Spinal cord (tissue), 10 donors: ENCODE data around the gene C1orf87. TPM values are rescaled to one million over a fixed set of nuclear protein-coding genes. Genes with fewer than 3 reads are reported as not detected.
A peak's percentile ranks its signal among the peaks of the same experiment; 100 is the strongest.
"Not testable (repeated sequence)": the region's sequence is repeated elsewhere in the genome, so short reads cannot be mapped to it uniquely, and the experiment has no call there.

Source experiments
- DNase-seq, 6 donors: peaks; one replicate each; pipeline versions ENCODE4 v3.0.0 to v3.0.0-alpha.2; 2013 to 2015; ENCODE audit warnings: low spot score in 6 of 6, low read depth in 4 of 6
- H3K27ac ChIP-seq: one replicate; pipeline ENCODE4 v1.5.1; 2013; ENCODE audit warnings: low read depth, low read length, control low read depth
- H3K27me3 ChIP-seq: one replicate; pipeline ENCODE4 v1.6.1; 2013; ENCODE audit warnings: low read length; ENCODE audit not compliant: control insufficient read depth, insufficient read depth
- H3K36me3 ChIP-seq: one replicate; pipeline ENCODE4 v1.6.1; 2013; ENCODE audit warnings: low read length; ENCODE audit not compliant: control insufficient read depth, insufficient read depth
- H3K4me1 ChIP-seq: one replicate; pipeline ENCODE4 v1.6.1; 2013; ENCODE audit warnings: low read length; ENCODE audit not compliant: control insufficient read depth, insufficient read depth
- H3K4me3 ChIP-seq: one replicate; pipeline ENCODE4 v1.5.1; 2013; ENCODE audit warnings: low read depth, low read length, control low read depth
- H3K9me3 ChIP-seq: one replicate; pipeline ENCODE4 v1.6.1; 2013; ENCODE audit warnings: low read length; ENCODE audit not compliant: control insufficient read depth, insufficient read depth
- WGBS: methylation state at CpG from one replicate; pipeline ENCODE4 v1.1.5; 2013; ENCODE audit warnings: missing lambda C conversion rate; ENCODE audit not compliant: insufficient coverage; 5-methylcytosine and 5-hydroxymethylcytosine counted together
- polyA plus RNA-seq, 2 donors: library from polyadenylated mRNA; unstranded; fragments of 120-200 nt; gene quantifications; one replicate each; pipeline ENCODE4 v1.2.1, GENCODE V29; 2013; ENCODE audit not compliant: insufficient read length in 2 of 2
- total RNA-seq, 2 donors: library from RNA; depleted of rRNA in 1 of 2; stranded (reverse); fragments of 120-200 nt in 1 of 2; fragments of >200 nt in 1 of 2; gene quantifications; one replicate each; pipeline versions ENCODE4 v1.2.3 to v1.2.4, GENCODE V29; 2013 to 2014
- donor health status: healthy.

Gene C1orf87
- total and polyA plus RNA-seq, 4 donors: 1.1 to 3.2 (median 1.6) TPM

GRCh38 chr1:59971464-59971911 lies 102.1 kb downstream of the C1orf87 start:
- Histone ChIP-seq H3K27me3 (no peaks in the 10 kb centered on the region), H3K36me3 (no peaks in the 10 kb centered on the region), H3K4me3 (peak overlapping the region; percentile 21), H3K9me3 (no peaks in the 10 kb centered on the region), H3K27ac (peak overlapping the region; percentile 40), H3K4me1 (peaks cover 22% of the 10 kb centered on the region)
- DNase-seq: peak in 4 of 6 donors; percentile 74 to 96 (median 86)
- 6% methylated on average over 14 of the region's 19 CpGs for WGBS

- not testable (repeated sequence) for H3K4me3 ChIP-seq, DNase-seq, H3K27me3 ChIP-seq, H3K9me3 ChIP-seq, H3K36me3 ChIP-seq, H3K27ac ChIP-seq
- WGBS: 96% methylated on average over 42 of the region's 42 CpGs
- H3K4me1 ChIP-seq: peaks cover 20% of the 10 kb centered on the region
These were observed 103.9 kb downstream of the C1orf87 start for GRCh38 chr1:59969542-59970175.

GRCh38 chr1:59968746-59969145 lies 104.8 kb downstream of the C1orf87 start:
- DNase-seq, H3K27ac ChIP-seq, H3K27me3 ChIP-seq, H3K36me3 ChIP-seq, H3K4me3 ChIP-seq, H3K9me3 ChIP-seq: not testable (repeated sequence)
- WGBS: 91% methylated on average over 13 of the region's 17 CpGs
- H3K4me1 ChIP-seq: peaks cover 20% of the 10 kb centered on the region

- H3K36me3 ChIP-seq: no peaks in the 10 kb centered on the region
- 100% methylated on average over 1 of the region's 3 CpGs for WGBS
- no peaks in the 10 kb centered on the region for H3K9me3 ChIP-seq
- H3K4me1 ChIP-seq: peaks cover 19% of the 10 kb centered on the region
- no peak overlapping the region for H3K27ac ChIP-seq
- H3K4me3 ChIP-seq: no peak overlapping the region
- DNase-seq: no peak
- H3K27me3 ChIP-seq: no peaks in the 10 kb centered on the region
These were observed 105.8 kb downstream of the C1orf87 start for GRCh38 chr1:59967780-59968179.

- Histone ChIP-seq H3K4me1 (peaks cover 13% of the 10 kb centered on the region), H3K36me3 (no peaks in the 10 kb centered on the region), H3K27me3 (no peaks in the 10 kb centered on the region), H3K27ac (no peak overlapping the region), H3K4me3 (no peak overlapping the region), H3K9me3 (no peaks in the 10 kb centered on the region)
- WGBS: 35% methylated on average over 3 of the region's 6 CpGs
- peak in 2 of 6 donors; percentile 31 to 64 for DNase-seq
These were observed 106.4 kb downstream of the C1orf87 start for GRCh38 chr1:59967141-59967697.

GRCh38 chr1:59952065-59952464 lies 121.5 kb downstream of the C1orf87 start:
- Histone ChIP-seq H3K27ac (no peak overlapping the region), H3K27me3 (no peaks in the 10 kb centered on the region), H3K4me1 (no peaks in the 10 kb centered on the region), H3K9me3 (no peaks in the 10 kb centered on the region), H3K36me3 (no peaks in the 10 kb centered on the region), H3K4me3 (no peak overlapping the region)
- WGBS: 83% methylated on average over 1 of the region's 2 CpGs
- no peak for DNase-seq

- Histone ChIP-seq H3K27me3 (no peaks in the 10 kb centered on the region), H3K4me1 (no peaks in the 10 kb centered on the region), H3K4me3 (no peak overlapping the region), H3K9me3 (no peaks in the 10 kb centered on the region), H3K36me3 (no peaks in the 10 kb centered on the region), H3K27ac (no peak overlapping the region)
- no peak for DNase-seq
These were observed 123.9 kb downstream of the C1orf87 start for GRCh38 chr1:59949648-59950047.

- Histone ChIP-seq H3K9me3 (no peaks in the 10 kb centered on the region), H3K4me1 (no peaks in the 10 kb centered on the region), H3K4me3 (no peak overlapping the region), H3K27ac (no peak overlapping the region), H3K27me3 (no peaks in the 10 kb centered on the region), H3K36me3 (no peaks in the 10 kb centered on the region)
- DNase-seq: no peak
- no CpG with 5 or more reads among the region's 1 CpG for WGBS
These were observed 124.6 kb downstream of the C1orf87 start for GRCh38 chr1:59948990-59949389.

GRCh38 chr1:59947047-59947938 lies 126.3 kb downstream of the C1orf87 start:
- Histone ChIP-seq H3K9me3 (no peaks in the 10 kb centered on the region), H3K4me3 (no peak overlapping the region), H3K36me3 (no peaks in the 10 kb centered on the region), H3K4me1 (no peaks in the 10 kb centered on the region), H3K27me3 (no peaks in the 10 kb centered on the region), H3K27ac (no peak overlapping the region)
- no CpG with 5 or more reads among the region's 6 CpGs for WGBS
- peak in 5 of 6 donors; percentile 48 to 92 (median 59) for DNase-seq
